HepG2 (cell line): Measurements from ENCODE around the gene ARHGAP26.

ENCODE experiments used
- BHLHE40 ChIP-seq: IDR thresholded peaks from 2 replicates; pipeline ENCODE4 v1.6.1; 2011; ENCODE audit warnings: low read length, improper control_type of control experiment
- CEBPG ChIP-seq: IDR thresholded peaks from 2 replicates; pipeline ENCODE4 v1.6.1; 2016
- JUNB ChIP-seq: sonication (generic); formaldehyde crosslinking; IDR thresholded peaks from 2 replicates; pipeline ENCODE4 v1.8.0; 2022; ENCODE audit warnings: missing genetic modification reagents, mild to moderate bottlenecking, borderline replicate concordance
- MTA3 ChIP-seq: sonication (generic); formaldehyde crosslinking; IDR thresholded peaks from 2 replicates; pipeline ENCODE4 v1.4.0; 2020; ENCODE audit warnings: missing genetic modification reagents
- MYC ChIP-seq: sonication (generic); formaldehyde crosslinking; IDR thresholded peaks from 2 replicates; pipeline ENCODE4 v1.9.0; 2021; ENCODE audit warnings: missing genetic modification reagents, borderline replicate concordance
- NFYB ChIP-seq: sonication (generic); formaldehyde crosslinking; IDR thresholded peaks from 2 replicates; pipeline ENCODE4 v1.4.0; 2020; ENCODE audit warnings: missing genetic modification reagents
- PHF20 ChIP-seq: sonication (generic); formaldehyde crosslinking; IDR thresholded peaks from 2 replicates; pipeline ENCODE4 v1.5.0; 2020; ENCODE audit warnings: mild to moderate bottlenecking, missing genetic modification reagents
- POLR2A ChIP-seq, 2 experiments: IDR thresholded peaks; 2 replicates each; pipeline ENCODE4 v1.6.1; 2011; ENCODE audit warnings: low read depth in 2 of 2, low read length in 2 of 2, mild to moderate bottlenecking in 1 of 2, moderate library complexity in 1 of 2; ENCODE audit not compliant: insufficient read depth in 1 of 2
- ZBTB33 ChIP-seq: sonication (generic); formaldehyde crosslinking; IDR thresholded peaks from 2 replicates; pipeline ENCODE4 v1.4.0; 2020; ENCODE audit warnings: missing genetic modification reagents
- ZNF652 ChIP-seq: IDR thresholded peaks from 2 replicates; pipeline ENCODE4 v1.6.1; 2016; ENCODE audit warnings: low read depth, borderline replicate concordance
- ZNF7 ChIP-seq: IDR thresholded peaks from 2 replicates; pipeline ENCODE4 v1.6.1; 2016; ENCODE audit warnings: missing biosample characterization, missing genetic modification reagents

- TF ChIP-seq CEBPG (no peak), MYC (CRISPR knock-in tag) (no peak), POLR2A (IDR thresholded peaks at IDR 0.05; ENCODE audit: insufficient read depth in 1 of 2, low read depth in 2 of 2, low read length in 2 of 2) (no peak), ZNF652 (CRISPR knock-in tag) (no peak), PHF20 (CRISPR knock-in tag) (no peak), NFYB (CRISPR knock-in tag) (no peak), BHLHE40 (no peak), ZBTB33 (CRISPR knock-in tag) (no peak), JUNB (CRISPR knock-in tag) (no peak), MTA3 (CRISPR knock-in tag) (no peak), ZNF7 (CRISPR knock-in tag) (no peak)
These were observed 294.5 kb downstream of the ARHGAP26 start for GRCh38 chr5:143064676-143065075.
